H9 (cell line): ENCODE measurements around the gene UCP3. TPM values are rescaled to one million over a fixed set of nuclear protein-coding genes. Genes with fewer than 3 reads are reported as not detected.

Experiments used
- DNase-seq: peaks from one replicate; pipeline ENCODE4 v3.0.0-alpha.2; 2017
- H2AFZ ChIP-seq: one replicate; pipeline ENCODE4 v1.6.1; 2013; ENCODE audit warnings: mild to moderate bottlenecking, low read length, control low read depth, moderate library complexity
- H2AK5ac ChIP-seq: 2 replicates; pipeline ENCODE4 v1.6.1; 2013; ENCODE audit warnings: low read length, control low read depth, mixed read lengths; ENCODE audit not compliant: insufficient read length
- H2BK120ac ChIP-seq: one replicate; pipeline ENCODE4 v1.6.1; 2013; ENCODE audit warnings: low read depth, mild to moderate bottlenecking, low read length, control low read depth, inconsistent platforms; ENCODE audit not compliant: poor library complexity, severe bottlenecking
- H2BK12ac ChIP-seq: 2 replicates; pipeline ENCODE4 v1.6.1; 2013; ENCODE audit warnings: low read length, control low read depth, mixed read lengths, low read depth; ENCODE audit not compliant: insufficient read length
- H2BK15ac ChIP-seq: 2 replicates; pipeline ENCODE4 v1.6.1; 2013; ENCODE audit warnings: low read depth, low read length, control low read depth
- H2BK20ac ChIP-seq: one replicate; pipeline ENCODE4 v1.6.1; 2013; ENCODE audit warnings: low read depth, mild to moderate bottlenecking, low read length, control low read depth, inconsistent platforms; ENCODE audit not compliant: poor library complexity, severe bottlenecking
- H2BK5ac ChIP-seq: 2 replicates; pipeline ENCODE4 v1.6.1; 2013; ENCODE audit warnings: low read length, control low read depth, mixed read lengths; ENCODE audit not compliant: insufficient read length
- H3K14ac ChIP-seq: 2 replicates; pipeline ENCODE4 v1.6.1; 2013; ENCODE audit warnings: low read length, control low read depth; ENCODE audit not compliant: insufficient read depth
- H3K18ac ChIP-seq: 2 replicates; pipeline ENCODE4 v1.6.1; 2013; ENCODE audit warnings: low read depth, mild to moderate bottlenecking, mixed read lengths, low read length, control low read depth; ENCODE audit not compliant: insufficient read length
- H3K23ac ChIP-seq: 2 replicates; pipeline ENCODE4 v1.6.1; 2013; ENCODE audit warnings: low read length, control low read depth, mixed read lengths, low read depth; ENCODE audit not compliant: insufficient read length
- H3K23me2 ChIP-seq: 2 replicates; pipeline ENCODE4 v1.6.1; 2013; ENCODE audit warnings: low read depth, mild to moderate bottlenecking, mixed read lengths, low read length, control low read depth; ENCODE audit not compliant: insufficient read length, poor library complexity, severe bottlenecking
- H3K27ac ChIP-seq: 2 replicates; pipeline ENCODE4 v1.5.1; 2013; ENCODE audit warnings: low read length, control low read depth, mixed read lengths, low read depth; ENCODE audit not compliant: insufficient read length
- H3K27me3 ChIP-seq: 2 replicates; pipeline ENCODE4 v1.6.1; 2013; ENCODE audit warnings: low read length, control low read depth, inconsistent platforms; ENCODE audit not compliant: insufficient read depth
- H3K4ac ChIP-seq: 2 replicates; pipeline ENCODE4 v1.6.1; 2013; ENCODE audit warnings: low read depth, mild to moderate bottlenecking, control low read depth, inconsistent platforms, low read length, moderate library complexity
- H3K4me1 ChIP-seq: 2 replicates; pipeline ENCODE4 v1.6.1; 2013; ENCODE audit warnings: low read length, control low read depth, inconsistent platforms; ENCODE audit not compliant: insufficient read depth
- H3K4me2 ChIP-seq: 2 replicates; pipeline ENCODE4 v1.6.1; 2013; ENCODE audit warnings: low read length, control low read depth, mixed read lengths; ENCODE audit not compliant: insufficient read length, insufficient read depth
- H3K56ac ChIP-seq: 2 replicates; pipeline ENCODE4 v1.6.1; 2013; ENCODE audit warnings: low read depth, mild to moderate bottlenecking, mixed read lengths, low read length, control low read depth; ENCODE audit not compliant: insufficient read length
- H3K79me1 ChIP-seq: 2 replicates; pipeline ENCODE4 v1.6.1; 2013; ENCODE audit warnings: low read depth, mild to moderate bottlenecking, moderate library complexity, low read length, control low read depth, inconsistent platforms; ENCODE audit not compliant: insufficient read depth, poor library complexity, severe bottlenecking
- H3K79me2 ChIP-seq: 2 replicates; pipeline ENCODE4 v1.6.1; 2013; ENCODE audit warnings: low read length, control low read depth, inconsistent platforms; ENCODE audit not compliant: insufficient read depth
- H3K9ac ChIP-seq: 2 replicates; pipeline ENCODE4 v1.6.1; 2013; ENCODE audit warnings: low read length, control low read depth, mixed read lengths; ENCODE audit not compliant: insufficient read length; ENCODE audit errors: extremely low read depth
- H3K9me3 ChIP-seq: one replicate; pipeline ENCODE4 v1.6.1; 2013; ENCODE audit warnings: low read depth, low read length, inconsistent platforms; ENCODE audit not compliant: control insufficient read depth
- H3T11ph ChIP-seq: one replicate; pipeline ENCODE4 v1.6.1; 2013; ENCODE audit warnings: mild to moderate bottlenecking, low read length, control low read depth, inconsistent platforms
- H4K20me1 ChIP-seq: one replicate; pipeline ENCODE4 v1.6.1; 2013; ENCODE audit not compliant: control insufficient read depth, insufficient read length, insufficient read depth
- H4K5ac ChIP-seq: 2 replicates; pipeline ENCODE4 v1.6.1; 2013; ENCODE audit warnings: low read depth, mild to moderate bottlenecking, mixed read lengths, low read length, control low read depth; ENCODE audit not compliant: insufficient read length
- H4K8ac ChIP-seq: replicated peaks from 2 replicates; pipeline ENCODE4 v1.6.1; 2013; ENCODE audit warnings: low read length, control low read depth, mixed read lengths, low read depth; ENCODE audit not compliant: insufficient read length
- H4K91ac ChIP-seq: 2 replicates; pipeline ENCODE4 v1.6.1; 2013; ENCODE audit warnings: low read depth, mild to moderate bottlenecking, moderate library complexity, mixed read lengths, low read length, control low read depth; ENCODE audit not compliant: insufficient read length
- H3K27ac Mint-ChIP-seq, 3 experiments: 2 replicates in 2 of 3; 3 replicates in 1 of 3; pipeline ENCODE4 v1.8.0; 2020 to 2021; ENCODE audit warnings: mixed read lengths in 3 of 3, mild to moderate bottlenecking in 1 of 3, moderate library complexity in 1 of 3
- H3K27me3 Mint-ChIP-seq: 2 replicates; pipeline ENCODE4 v1.8.0; 2021; ENCODE audit warnings: low read depth, mild to moderate bottlenecking, moderate library complexity, mixed read lengths
- H3K36me3 Mint-ChIP-seq, 3 experiments: 2 replicates in 2 of 3; 3 replicates in 1 of 3; pipeline ENCODE4 v1.8.0; 2020 to 2021; ENCODE audit warnings: low read depth in 3 of 3, mixed read lengths in 3 of 3; ENCODE audit not compliant: insufficient read depth in 1 of 3
- H3K4me1 Mint-ChIP-seq, 2 experiments: 2 replicates each; pipeline ENCODE4 v1.8.0; 2020; ENCODE audit warnings: mixed read lengths in 2 of 2
- H3K4me3 Mint-ChIP-seq, 2 experiments: 2 replicates in 1 of 2; 3 replicates in 1 of 2; pipeline ENCODE4 v1.8.0; 2020 to 2021; ENCODE audit warnings: mild to moderate bottlenecking in 2 of 2, mixed read lengths in 2 of 2, moderate library complexity in 1 of 2
- H3K9me3 Mint-ChIP-seq, 2 experiments: 2 replicates in 1 of 2; 3 replicates in 1 of 2; pipeline ENCODE4 v1.8.0; 2020; ENCODE audit warnings: mild to moderate bottlenecking in 2 of 2, mixed read lengths in 2 of 2, moderate library complexity in 1 of 2
- WGBS: extraction: QIAGEN DNeasy Blood & Tissue Kit; methylation state at CpG from one replicate; pipeline ENCODE4 v1.1.7; 2013; ENCODE audit warnings: missing lambda C conversion rate, low lambda C conversion rate, mixed read lengths; ENCODE audit not compliant: insufficient read length; ENCODE audit errors: extremely low coverage; 5-methylcytosine and 5-hydroxymethylcytosine counted together
- total RNA-seq: library from RNA; stranded (reverse); gene quantifications from 2 replicates; pipeline ENCODE4 v1.2.1, GENCODE V29; 2021
- TF ChIP-seq, protein P1 (sequence below): fragments of 200-600 bp; sonication (generic); conservative IDR thresholded peaks from 3 replicates; pipeline ENCODE4 v1.8.0; 2021; ENCODE audit warnings: antibody characterized with exemption, mild to moderate bottlenecking

UCP3 gene
- total RNA-seq, 1 experiment from 2014 or later, result 0.85 TPM

DNA sequence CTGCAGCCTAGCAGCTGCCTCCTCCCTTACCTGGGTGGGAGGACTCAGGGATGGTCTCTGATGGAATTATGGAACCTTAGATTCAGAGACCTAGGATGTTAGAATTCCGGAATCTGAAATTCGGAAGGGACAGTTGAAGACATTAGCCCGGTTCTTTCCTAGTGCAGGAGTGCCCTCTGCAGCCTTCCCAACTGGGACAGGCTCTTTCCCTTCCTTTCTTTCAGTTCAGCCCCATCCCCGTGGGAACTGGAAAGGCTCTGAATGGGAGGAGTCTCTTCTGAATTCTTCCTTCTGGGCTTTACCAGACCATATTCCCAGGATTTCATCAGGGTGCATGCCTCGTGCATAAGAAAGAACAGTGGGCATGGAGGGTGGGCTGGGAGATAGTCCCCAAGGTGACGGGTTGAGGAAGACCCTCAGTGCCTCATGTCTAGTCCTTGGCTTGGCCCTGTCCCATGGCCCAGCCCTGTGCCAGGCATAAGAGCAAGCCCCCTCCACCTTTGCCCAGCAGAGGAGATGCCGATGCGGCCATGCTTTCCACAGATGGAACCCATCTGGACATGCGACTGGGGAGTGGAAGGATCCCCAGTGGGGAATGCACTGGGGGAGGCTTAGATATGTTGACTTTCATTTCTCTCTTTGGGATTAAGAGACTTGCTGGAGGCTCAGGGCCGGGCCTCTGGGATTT is 43.7 kb downstream of the UCP3 start:
- peak overlapping the region; percentile 17 to 50; a peak in 2 of 5 replicates for H3K4me3 Mint-ChIP-seq
- Histone ChIP-seq H3K23me2 (no peaks in the 10 kb centered on the region), H3K4me2 (no peak overlapping the region), H4K8ac (no peak overlapping the region), H2BK5ac (no peak overlapping the region), H2BK12ac (no peak overlapping the region), H3K4me1 (no peaks in the 10 kb centered on the region), H4K20me1 (no peaks in the 10 kb centered on the region), H3K9me3 (no peaks in the 10 kb centered on the region), H3K14ac (no peak overlapping the region), H2AK5ac (no peak overlapping the region), H4K5ac (no peak overlapping the region), H3K79me2 (no peaks in the 10 kb centered on the region), H3K23ac (no peak overlapping the region), H3K27ac (no peak overlapping the region), H2BK20ac (no peak overlapping the region), H3K56ac (no peak overlapping the region), H3K4ac (no peak overlapping the region), H3K9ac (no peak overlapping the region), H4K91ac (no peak overlapping the region), H2BK15ac (no peak overlapping the region), H3K27me3 (no peaks in the 10 kb centered on the region), H3T11ph (no peak overlapping the region), H3K18ac (no peak overlapping the region), H2AFZ (no peak overlapping the region), H2BK120ac (no peak overlapping the region), H3K79me1 (no peaks in the 10 kb centered on the region)
- peaks cover 4% of the 10 kb centered on the region for H3K27me3 Mint-ChIP-seq
- peaks cover 0 to 2% of the 10 kb centered on the region in 2 experiments; a peak in 1 of 5 replicates for H3K9me3 Mint-ChIP-seq
- WGBS, result no CpG with 5 or more reads among the region's 10 CpGs
- H3K27ac Mint-ChIP-seq, result no peak overlapping the region
- TF ChIP-seq, protein P1, sequence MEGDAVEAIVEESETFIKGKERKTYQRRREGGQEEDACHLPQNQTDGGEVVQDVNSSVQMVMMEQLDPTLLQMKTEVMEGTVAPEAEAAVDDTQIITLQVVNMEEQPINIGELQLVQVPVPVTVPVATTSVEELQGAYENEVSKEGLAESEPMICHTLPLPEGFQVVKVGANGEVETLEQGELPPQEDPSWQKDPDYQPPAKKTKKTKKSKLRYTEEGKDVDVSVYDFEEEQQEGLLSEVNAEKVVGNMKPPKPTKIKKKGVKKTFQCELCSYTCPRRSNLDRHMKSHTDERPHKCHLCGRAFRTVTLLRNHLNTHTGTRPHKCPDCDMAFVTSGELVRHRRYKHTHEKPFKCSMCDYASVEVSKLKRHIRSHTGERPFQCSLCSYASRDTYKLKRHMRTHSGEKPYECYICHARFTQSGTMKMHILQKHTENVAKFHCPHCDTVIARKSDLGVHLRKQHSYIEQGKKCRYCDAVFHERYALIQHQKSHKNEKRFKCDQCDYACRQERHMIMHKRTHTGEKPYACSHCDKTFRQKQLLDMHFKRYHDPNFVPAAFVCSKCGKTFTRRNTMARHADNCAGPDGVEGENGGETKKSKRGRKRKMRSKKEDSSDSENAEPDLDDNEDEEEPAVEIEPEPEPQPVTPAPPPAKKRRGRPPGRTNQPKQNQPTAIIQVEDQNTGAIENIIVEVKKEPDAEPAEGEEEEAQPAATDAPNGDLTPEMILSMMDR, result no peak
- H3K4me1 Mint-ChIP-seq, result peaks cover 6 to 14% of the 10 kb centered on the region in 2 experiments
- no peak for DNase-seq
- no peaks in the 10 kb centered on the region for H3K36me3 Mint-ChIP-seq
